ENCODE measurements around the gene PCF11.

Gene PCF11

DNA sequence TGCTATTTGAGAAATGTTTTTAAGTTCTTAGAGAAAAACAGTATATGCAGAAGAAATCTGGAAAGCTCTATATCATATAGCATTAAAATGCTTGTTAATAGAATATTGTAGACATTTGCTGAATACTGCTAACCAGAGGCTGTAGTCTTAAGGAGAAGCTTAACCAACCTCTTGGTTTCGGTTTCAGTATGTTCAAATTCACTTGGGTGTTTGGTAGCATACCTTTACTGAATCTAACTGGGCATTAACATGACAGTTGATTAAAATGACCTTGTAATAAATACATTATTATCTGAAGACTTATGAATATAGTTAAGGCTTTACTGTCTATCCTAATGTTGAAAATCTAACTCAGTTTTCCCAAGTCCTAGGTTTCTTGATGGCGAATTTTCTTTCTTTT, 5.4 kb downstream of the PCF11 start:
- H3K4me1 ChIP-seq: no peaks in the 10 kb centered on the region
- no peak overlapping the region for H3K4me3 ChIP-seq (ENCODE audit: low read depth, low read length)
- no peaks in the 10 kb centered on the region; the same call in 1 of the 2 replicates for H3K9me3 ChIP-seq
- TF ChIP-seq CTCF (IDR thresholded peaks at IDR 0.05; ENCODE audit: low read depth, low read length): no peak
- H3K36me3 ChIP-seq: peaks cover 83% of the 10 kb centered on the region
- no peak for DNase-seq
- no peaks in the 10 kb centered on the region for H3K27me3 ChIP-seq

- H3K36me3 ChIP-seq: peaks cover 95% of the 10 kb centered on the region
- H3K9me3 ChIP-seq: no peaks in the 10 kb centered on the region; the same call in 1 of the 2 replicates
- TF ChIP-seq CTCF (IDR thresholded peaks at IDR 0.05; ENCODE audit: low read depth, low read length): no peak
- no peaks in the 10 kb centered on the region; the same call in none of the 2 replicates for H3K4me1 ChIP-seq
- DNase-seq: no peak
- no peak overlapping the region for H3K4me3 ChIP-seq (ENCODE audit: low read depth, low read length)
- no peaks in the 10 kb centered on the region for H3K27me3 ChIP-seq
Measured at GRCh38 chr11:83166193-83166866, 9.4 kb downstream of the PCF11 start.

DNA sequence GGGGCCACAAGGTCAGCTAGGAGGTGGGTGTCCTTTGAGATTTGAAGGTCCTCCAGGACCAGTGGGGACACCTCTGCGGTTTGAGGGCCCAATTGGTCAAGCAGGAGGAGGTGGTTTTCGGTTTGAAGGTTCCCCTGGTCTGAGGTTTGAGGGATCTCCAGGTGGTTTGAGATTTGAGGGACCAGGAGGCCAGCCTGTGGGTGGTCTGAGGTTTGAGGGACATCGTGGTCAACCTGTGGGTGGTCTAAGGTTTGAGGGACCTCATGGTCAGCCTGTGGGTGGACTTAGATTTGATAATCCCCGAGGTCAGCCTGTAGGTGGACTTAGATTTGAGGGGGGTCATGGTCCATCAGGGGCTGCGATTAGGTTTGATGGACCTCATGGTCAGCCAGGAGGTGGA, 11.8 kb downstream of the PCF11 start:
- DNase-seq: no peak
- no peak for TF ChIP-seq CTCF (IDR thresholded peaks at IDR 0.05; ENCODE audit: low read depth, low read length)
- peaks cover 96% of the 10 kb centered on the region for H3K36me3 ChIP-seq

GRCh38 chr11:83170865-83171264, 13.9 kb downstream of the PCF11 start:
- H3K9me3 ChIP-seq: no peaks in the 10 kb centered on the region
- no peak for DNase-seq
- TF ChIP-seq CTCF (IDR thresholded peaks at IDR 0.05; ENCODE audit: low read depth, low read length): no peak
- no peak overlapping the region for H3K4me3 ChIP-seq (ENCODE audit: low read depth, low read length)
- peaks cover 96% of the 10 kb centered on the region for H3K36me3 ChIP-seq
- no peaks in the 10 kb centered on the region for H3K27me3 ChIP-seq
- H3K4me1 ChIP-seq: no peaks in the 10 kb centered on the region; the same call in none of the 2 replicates

More for the DNA sequence above, 11.8 kb downstream of the PCF11 start:
- no peaks in the 10 kb centered on the region for H3K27me3 ChIP-seq
- H3K4me3 ChIP-seq (ENCODE audit: low read depth, low read length): no peak overlapping the region
- no peaks in the 10 kb centered on the region; the same call in none of the 2 replicates for H3K4me1 ChIP-seq
- H3K9me3 ChIP-seq: no peaks in the 10 kb centered on the region; the same call in 1 of the 2 replicates

DNA sequence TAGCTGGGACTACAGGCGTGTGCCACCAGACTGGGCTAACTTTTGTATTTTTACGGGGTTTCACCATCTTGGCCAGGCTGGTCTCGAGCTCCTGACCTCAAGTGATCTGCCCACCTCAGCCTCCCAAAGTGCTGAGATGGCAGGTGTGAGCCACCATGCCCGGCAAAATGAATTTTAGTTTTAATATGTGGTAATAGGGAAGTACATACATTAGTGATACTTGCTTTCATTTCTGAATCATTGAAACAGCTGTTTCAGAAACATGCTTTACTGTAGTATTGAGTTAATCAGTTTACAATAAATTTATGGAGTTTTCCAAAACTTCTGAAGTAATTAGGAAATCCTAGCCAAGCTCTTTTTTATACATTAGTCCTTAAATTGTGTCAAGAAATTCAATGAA, 15.6 kb downstream of the PCF11 start:
- DNase-seq: no peak
- H3K4me3 ChIP-seq (ENCODE audit: low read depth, low read length): no peak overlapping the region
- peaks cover 94% of the 10 kb centered on the region for H3K36me3 ChIP-seq
- no peak for TF ChIP-seq CTCF (IDR thresholded peaks at IDR 0.05; ENCODE audit: low read depth, low read length)
- H3K27me3 ChIP-seq: no peaks in the 10 kb centered on the region
- H3K9me3 ChIP-seq: no peaks in the 10 kb centered on the region
- H3K4me1 ChIP-seq: no peaks in the 10 kb centered on the region; the same call in none of the 2 replicates

- Histone ChIP-seq H3K36me3 (peaks cover 93% of the 10 kb centered on the region), H3K27me3 (no peaks in the 10 kb centered on the region), H3K4me3 (ENCODE audit: low read depth, low read length) (no peak overlapping the region), H3K9me3 (no peaks in the 10 kb centered on the region), H3K4me1 (no peaks in the 10 kb centered on the region; the same call in none of the 2 replicates)
- no peak for DNase-seq
- no peak for TF ChIP-seq CTCF (IDR thresholded peaks at IDR 0.05; ENCODE audit: low read depth, low read length)
Measured at GRCh38 chr11:83174008-83174407, 17.1 kb downstream of the PCF11 start.
